ENCODE results near the gene FAM181A.

The FAM181A gene

DNA sequence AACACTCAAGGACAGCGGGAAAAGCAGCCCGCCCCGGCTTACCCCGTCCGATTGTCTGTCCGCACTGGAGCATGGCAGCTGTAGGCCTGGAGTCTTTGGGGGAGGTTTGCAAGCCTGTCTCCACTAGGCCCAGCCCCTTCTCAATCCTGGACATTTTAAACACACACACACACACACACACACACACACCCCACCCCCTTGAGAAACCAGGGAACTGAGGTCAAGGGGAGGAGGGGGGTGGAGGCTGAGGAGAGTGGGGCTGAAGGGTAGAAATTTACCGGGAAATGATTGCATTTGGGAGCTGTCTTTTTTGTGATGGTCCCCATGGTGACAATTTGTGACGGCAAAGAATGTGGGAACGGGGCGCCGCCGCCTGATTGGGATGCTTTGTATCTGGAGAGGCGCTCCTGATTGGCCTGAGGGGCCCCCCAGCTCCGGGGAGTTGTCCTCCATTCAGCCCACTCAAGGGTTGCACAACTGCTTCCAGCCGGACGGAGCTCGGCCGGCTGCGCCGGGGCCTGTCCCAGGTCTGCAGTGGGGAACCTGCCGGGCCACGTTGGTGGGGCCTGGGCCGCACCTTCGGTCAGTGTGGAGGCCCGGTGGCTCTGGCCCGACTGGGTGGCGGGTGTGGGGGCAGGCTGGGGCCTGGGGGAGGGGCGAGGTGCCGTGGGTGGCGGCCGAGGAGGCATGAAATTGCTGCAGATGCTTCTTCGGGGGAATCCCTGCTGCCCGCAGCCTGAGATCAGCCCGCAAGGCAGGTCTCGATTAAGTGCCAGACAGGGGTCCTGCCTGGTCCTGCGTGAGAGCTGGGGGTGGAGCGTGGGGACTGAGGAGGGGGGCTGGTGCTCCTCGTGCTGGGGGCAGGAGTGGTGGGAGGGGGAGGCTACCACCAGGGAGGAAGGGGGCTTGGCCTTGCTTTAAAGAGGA lies at the start of gene FAM181A:
Gene FAM181A, plus strand, starts transcription at position 472 of the 927 bp plus-strand sequence. CDS start 942 bp downstream, outside the sequence.
- FAIRE-seq = no peak

- FAIRE-seq = no peak
Measured at GRCh38 chr14:93878212-93878611, 48.9 kb upstream of the FAM181A start.

- FAIRE-seq = no peak
Measured at GRCh38 chr14:93878871-93879270, 48.3 kb upstream of the FAM181A start.

DNA sequence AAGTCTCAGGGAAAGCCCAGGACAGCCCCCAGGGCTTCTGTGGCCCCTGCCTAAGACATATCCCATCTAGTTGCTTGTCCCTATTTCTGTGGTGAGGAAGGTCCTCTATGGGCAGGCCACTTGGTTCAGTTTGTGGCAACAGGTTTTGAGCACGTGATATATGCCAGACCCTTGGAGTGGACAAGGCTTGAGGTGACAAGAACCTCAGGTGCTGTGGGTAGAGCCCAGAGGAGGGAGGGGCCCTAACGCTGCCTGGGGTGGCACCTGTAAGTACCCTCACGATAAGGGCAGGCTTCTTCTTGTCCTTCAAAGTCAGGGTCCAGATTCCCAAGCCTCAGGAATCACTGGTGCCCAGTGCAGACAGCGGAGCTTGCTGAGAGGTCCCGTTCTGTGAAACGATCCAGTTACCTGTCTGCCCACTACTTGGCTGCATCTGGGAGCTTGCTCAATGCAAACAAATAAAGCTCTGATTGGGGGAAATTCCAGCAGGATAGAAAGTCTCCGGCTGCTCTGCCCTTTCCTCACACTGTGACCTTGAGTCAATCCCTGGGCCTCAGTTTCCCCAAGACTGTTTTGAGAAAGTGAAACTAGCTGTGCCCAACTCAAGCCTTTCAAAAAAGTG lies 47.7 kb upstream of the FAM181A start:
- no peak for FAIRE-seq

GRCh38 chr14:93880021-93880820 lies 46.9 kb upstream of the FAM181A start:
- no peak for FAIRE-seq

- FAIRE-seq = no peak
Measured at GRCh38 chr14:93884950-93885349, 42.2 kb upstream of the FAM181A start.

GRCh38 chr14:93888995-93889394 lies 38.1 kb upstream of the FAM181A start:
- no peak for FAIRE-seq

- no peak for FAIRE-seq
Measured at GRCh38 chr14:93889739-93890483, 37.2 kb upstream of the FAM181A start.

DNA sequence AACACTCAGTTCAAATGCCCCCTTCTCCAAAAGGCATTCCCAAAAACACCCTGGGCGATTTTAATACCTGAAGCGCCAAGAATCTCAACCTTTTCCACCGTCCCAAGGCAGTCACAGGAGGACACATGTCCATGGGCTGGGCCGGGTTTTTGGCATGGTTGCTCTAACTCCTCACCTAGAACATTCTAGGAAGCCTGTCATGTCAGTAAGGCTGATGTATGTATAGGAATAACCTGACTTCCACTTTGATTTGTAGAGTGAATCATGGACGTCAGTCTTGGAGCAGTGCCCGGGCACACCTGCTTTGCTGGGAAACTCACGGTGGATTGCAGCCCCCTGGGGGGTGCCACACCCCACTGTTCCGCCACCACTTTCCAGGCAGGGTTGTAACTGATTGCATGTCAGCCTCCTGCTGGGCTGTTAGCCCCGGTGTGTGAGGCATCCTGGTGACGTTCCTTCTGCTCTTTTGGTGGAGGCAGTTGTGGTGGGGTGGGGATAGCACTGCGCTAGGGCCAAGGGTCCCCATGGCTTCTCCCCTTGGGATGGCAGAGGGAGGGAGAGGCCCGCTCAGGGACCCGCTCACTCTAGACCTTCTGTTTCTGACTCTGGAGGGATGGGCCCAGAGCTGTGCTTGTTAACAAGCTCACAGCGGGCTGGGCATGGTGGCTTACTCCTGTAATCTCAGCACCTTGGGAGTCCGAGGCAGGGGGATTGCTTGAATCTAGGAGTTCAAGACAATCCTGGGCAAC lies 35.2 kb upstream of the FAM181A start:
- no peak for FAIRE-seq

DNA sequence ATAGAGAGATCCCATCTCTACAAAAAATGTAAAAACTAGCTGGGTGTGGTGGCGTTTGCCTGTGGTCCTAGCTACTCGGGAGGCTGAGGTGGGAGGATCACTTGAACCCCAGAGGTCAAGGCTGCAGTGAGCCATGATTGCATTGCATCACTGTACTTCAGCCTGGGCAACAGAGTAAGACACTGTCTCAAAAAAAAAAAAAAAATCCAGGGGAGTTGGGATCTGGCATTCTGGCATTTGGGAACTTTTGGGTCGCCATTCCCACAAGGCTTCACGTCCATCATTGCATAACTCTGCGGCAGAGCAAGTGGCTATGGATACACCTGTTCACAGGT lies 34.7 kb upstream of the FAM181A start:
- FAIRE-seq = no peak

- no peak for FAIRE-seq
Measured at GRCh38 chr14:93892923-93893558, 34.1 kb upstream of the FAM181A start.

- no peak for FAIRE-seq
Measured at GRCh38 chr14:93893661-93894261, 33.4 kb upstream of the FAM181A start.

DNA sequence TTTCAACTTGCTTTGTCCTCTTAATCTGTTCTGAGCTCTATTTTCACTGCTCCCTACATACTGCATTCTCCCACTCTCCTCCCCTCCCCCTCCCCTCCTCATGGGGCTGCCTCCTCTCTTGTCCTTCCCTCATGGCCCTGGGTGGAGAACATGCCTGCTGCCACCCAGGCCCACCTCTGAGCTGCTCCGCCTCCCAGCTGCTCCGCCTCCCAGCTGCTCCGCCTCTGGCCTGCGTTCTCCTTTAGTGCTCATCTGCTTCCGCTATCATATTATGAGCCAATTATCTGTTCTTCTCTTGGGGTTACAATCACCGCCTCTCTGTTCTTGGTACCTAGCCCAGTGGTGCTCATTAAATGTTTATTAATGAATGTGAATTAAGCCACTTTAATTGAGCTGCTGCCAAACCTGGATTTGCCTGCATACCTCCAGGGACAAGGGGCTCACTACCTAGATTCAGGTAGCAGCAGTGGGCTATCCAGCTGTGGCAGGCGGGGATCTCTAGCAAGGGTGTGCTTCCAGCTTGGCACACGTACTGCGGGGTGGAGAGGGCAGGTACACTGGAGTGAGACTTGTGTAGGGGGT lies 32.0 kb upstream of the FAM181A start:
- no peak for FAIRE-seq

DNA sequence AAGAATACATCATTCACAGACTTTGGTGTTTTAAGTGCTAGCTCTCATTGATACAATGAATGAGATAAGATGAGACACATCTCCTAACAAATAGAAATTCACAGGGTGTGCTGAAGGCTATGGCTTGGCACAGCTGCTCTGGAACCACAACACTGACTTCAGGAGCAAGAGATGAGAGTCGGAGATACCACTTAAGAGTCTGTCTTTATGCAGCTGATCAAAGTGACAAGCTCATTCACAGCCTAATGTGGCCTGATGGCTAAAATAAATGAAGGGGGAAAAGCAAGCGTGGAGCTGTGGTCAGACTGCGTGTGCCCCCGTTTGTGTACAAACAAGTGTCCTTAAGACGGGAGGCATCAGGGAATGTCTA lies 29.7 kb upstream of the FAM181A start:
- no peak for FAIRE-seq

DNA sequence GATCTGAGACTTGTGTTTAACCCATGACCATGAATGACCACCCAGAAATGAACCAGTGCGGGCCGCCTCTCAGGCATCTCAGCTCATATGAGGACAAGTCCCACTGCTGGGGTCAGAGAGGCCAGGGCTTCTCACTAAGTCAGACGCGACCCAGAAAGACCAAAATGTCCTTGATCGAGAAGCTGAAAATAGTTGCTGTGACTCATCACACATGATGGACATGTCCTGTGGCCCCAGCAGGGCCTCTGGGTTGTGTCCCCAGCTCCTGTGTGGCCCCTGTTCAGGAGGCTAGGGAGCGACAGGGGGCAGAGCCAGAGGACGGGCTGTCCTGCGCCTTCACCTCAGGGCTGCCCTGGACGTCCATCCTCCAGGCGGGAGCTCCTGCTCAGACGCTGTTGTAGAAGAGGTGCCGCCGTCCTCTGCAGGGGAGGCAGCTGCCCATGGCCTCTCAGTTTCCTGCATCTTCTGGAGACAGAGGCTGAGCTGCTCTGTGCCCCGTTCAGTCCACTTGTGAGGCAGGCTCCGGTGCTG lies 29.0 kb upstream of the FAM181A start:
- no peak for FAIRE-seq

GRCh38 chr14:93898731-93899130 lies 28.4 kb upstream of the FAM181A start:
- no peak for FAIRE-seq

DNA sequence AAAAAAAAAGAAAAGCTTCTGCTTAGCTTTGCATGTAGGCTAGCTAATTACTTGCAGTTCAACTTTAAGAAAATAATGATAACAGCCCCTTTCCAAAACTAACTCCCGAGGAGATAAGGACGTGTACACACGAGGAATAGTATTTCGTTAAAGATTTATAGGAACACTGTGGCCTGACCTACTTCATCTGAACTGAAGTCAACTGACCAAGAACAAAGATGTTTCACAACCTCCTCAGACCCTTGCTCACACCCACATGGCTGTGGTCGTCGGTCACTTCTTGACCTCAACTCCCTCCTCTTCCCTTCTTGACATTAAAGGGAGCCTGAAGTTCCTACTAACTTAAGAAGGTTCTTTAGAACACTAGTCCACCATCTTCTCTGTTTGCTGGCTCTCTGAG lies 25.3 kb upstream of the FAM181A start:
- no peak for FAIRE-seq

- no peak for FAIRE-seq
Measured at GRCh38 chr14:93902619-93903307, 24.4 kb upstream of the FAM181A start.

GRCh38 chr14:93903342-93904184 lies 23.6 kb upstream of the FAM181A start:
- no peak for FAIRE-seq

Data from G401.6 (cell line).